ENCODE measurements around the gene KIFC3.
"Not testable (repeated sequence)": the region's sequence is repeated elsewhere in the genome, so short reads cannot be mapped to it uniquely, and the experiment has no call there.

KIFC3 gene

GRCh38 chr16:57801809-57802340 is 416 bp downstream of the KIFC3 start:
- Mint-ChIP-seq H3K36me3 (ENCODE audit: low read depth) (peaks cover 6% of the 10 kb centered on the region), H3K9me3 (no peaks in the 10 kb centered on the region), H3K27ac (no peak overlapping the region), H3K4me3 (no peak overlapping the region), H3K4me1 (ENCODE audit: low read depth) (peaks cover 22% of the 10 kb centered on the region), H3K27me3 (ENCODE audit: low read depth) (peaks cover 64% of the 10 kb centered on the region)

DNA sequence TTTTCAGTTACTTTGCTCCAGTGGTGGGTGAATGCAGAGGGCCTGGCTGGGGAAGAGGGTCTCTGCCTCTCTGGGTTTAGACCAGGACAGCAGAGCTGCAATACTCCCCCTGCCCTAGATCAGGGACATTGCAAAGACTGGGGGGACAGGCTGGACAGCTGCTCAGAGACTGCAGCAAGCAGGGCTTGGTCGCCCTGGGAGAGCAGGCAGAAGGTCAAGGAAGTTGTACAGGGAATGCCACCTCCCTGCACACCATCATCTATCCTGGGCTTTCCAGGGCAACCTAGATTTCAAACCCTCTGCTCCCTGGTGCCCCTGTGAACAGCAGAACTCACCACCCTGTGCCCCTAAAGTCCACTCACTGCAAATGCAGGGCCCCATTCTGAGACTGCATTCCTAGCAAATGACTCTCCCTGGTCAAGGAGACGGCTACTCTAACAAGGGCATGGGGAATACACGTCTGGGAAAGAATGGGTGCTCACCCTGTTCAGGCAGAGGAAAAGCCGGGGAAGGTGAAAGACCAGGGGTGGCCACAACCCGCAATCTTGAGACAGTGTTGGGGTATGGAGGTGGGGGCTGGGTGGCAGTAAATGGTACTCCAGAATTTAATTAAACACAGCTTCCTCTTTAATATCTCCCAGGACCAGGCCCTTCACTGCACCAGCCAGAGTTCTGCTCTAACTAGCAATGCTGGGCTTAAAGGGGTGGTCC is 1.0 kb downstream of the KIFC3 start:
- Mint-ChIP-seq H3K4me1 (ENCODE audit: low read depth) (peaks cover 22% of the 10 kb centered on the region), H3K27ac (no peak overlapping the region), H3K4me3 (no peak overlapping the region), H3K9me3 (no peaks in the 10 kb centered on the region), H3K36me3 (ENCODE audit: low read depth) (peaks cover 6% of the 10 kb centered on the region), H3K27me3 (ENCODE audit: low read depth) (peaks cover 62% of the 10 kb centered on the region)

DNA sequence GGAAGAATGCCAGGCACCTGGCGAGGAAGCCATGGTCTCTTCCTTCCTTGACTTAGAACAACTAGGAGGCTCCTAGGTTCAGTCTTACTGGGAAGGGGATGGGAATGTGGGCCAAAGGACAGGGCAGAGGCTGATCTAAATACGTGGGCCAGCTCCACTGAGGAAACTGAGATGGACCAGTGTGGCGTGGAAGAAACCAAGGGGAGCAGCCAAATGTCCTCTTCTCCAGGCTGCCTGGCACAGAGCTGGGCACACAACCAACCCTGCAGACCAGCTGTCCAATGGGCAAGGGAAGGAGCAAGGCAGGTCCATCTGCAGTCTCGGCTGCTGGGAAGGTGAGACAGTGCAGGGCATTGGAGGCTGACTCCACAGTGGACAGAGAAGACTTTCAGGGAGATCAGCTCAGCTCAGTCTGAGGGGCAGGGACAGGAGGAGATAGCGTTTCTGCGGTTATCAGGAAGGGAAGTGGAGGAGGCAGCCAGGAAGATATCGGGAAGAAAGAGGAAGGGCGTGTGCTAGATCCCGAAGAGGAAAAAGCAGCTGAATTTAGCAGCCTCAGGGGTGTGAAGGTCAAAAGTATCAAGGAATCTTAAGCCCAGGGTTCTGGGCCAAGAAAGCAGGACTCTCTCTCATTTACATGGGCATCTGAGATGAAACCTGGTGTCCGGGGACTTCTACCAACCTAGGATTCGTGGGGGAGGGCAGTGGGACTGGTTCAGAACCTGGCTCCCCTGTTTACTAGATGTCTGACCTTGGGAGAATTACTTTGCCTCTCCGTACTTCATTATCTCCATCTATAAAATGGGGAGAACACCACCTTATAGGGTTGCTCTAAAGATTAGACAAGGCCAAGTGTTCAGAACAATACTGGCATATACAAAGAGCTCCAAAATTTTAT is 1.8 kb downstream of the KIFC3 start:
- H3K9me3 Mint-ChIP-seq, result no peaks in the 10 kb centered on the region
- no peak overlapping the region for H3K4me3 Mint-ChIP-seq
- peaks cover 57% of the 10 kb centered on the region for H3K27me3 Mint-ChIP-seq (ENCODE audit: low read depth)
- no peak overlapping the region for H3K27ac Mint-ChIP-seq
- peaks cover 6% of the 10 kb centered on the region for H3K36me3 Mint-ChIP-seq (ENCODE audit: low read depth)
- peaks cover 22% of the 10 kb centered on the region for H3K4me1 Mint-ChIP-seq (ENCODE audit: low read depth)

GRCh38 chr16:57799600-57800199 is 2.6 kb downstream of the KIFC3 start:
- peaks cover 6% of the 10 kb centered on the region for H3K36me3 Mint-ChIP-seq (ENCODE audit: low read depth)

GRCh38 chr16:57798953-57799599 is 3.2 kb downstream of the KIFC3 start:
- peaks cover 6% of the 10 kb centered on the region for H3K36me3 Mint-ChIP-seq (ENCODE audit: low read depth)
- H3K9me3 Mint-ChIP-seq, result no peaks in the 10 kb centered on the region
- peaks cover 53% of the 10 kb centered on the region for H3K27me3 Mint-ChIP-seq (ENCODE audit: low read depth)
- peaks cover 22% of the 10 kb centered on the region for H3K4me1 Mint-ChIP-seq (ENCODE audit: low read depth)
- H3K27ac Mint-ChIP-seq, result no peak overlapping the region
- H3K4me3 Mint-ChIP-seq, result no peak overlapping the region

More at GRCh38 chr16:57799600-57800199, 2.6 kb downstream of the KIFC3 start:
- Mint-ChIP-seq H3K27ac (no peak overlapping the region), H3K4me1 (ENCODE audit: low read depth) (peaks cover 22% of the 10 kb centered on the region), H3K9me3 (no peaks in the 10 kb centered on the region), H3K4me3 (no peak overlapping the region), H3K27me3 (ENCODE audit: low read depth) (peaks cover 57% of the 10 kb centered on the region)

- Mint-ChIP-seq H3K27ac (no peak overlapping the region), H3K36me3 (ENCODE audit: low read depth) (peaks cover 6% of the 10 kb centered on the region), H3K9me3 (no peaks in the 10 kb centered on the region), H3K27me3 (ENCODE audit: low read depth) (peaks cover 46% of the 10 kb centered on the region), H3K4me1 (ENCODE audit: low read depth) (peaks cover 22% of the 10 kb centered on the region), H3K4me3 (no peak overlapping the region)
Observed at GRCh38 chr16:57798267-57798810, 4.0 kb downstream of the KIFC3 start.

DNA sequence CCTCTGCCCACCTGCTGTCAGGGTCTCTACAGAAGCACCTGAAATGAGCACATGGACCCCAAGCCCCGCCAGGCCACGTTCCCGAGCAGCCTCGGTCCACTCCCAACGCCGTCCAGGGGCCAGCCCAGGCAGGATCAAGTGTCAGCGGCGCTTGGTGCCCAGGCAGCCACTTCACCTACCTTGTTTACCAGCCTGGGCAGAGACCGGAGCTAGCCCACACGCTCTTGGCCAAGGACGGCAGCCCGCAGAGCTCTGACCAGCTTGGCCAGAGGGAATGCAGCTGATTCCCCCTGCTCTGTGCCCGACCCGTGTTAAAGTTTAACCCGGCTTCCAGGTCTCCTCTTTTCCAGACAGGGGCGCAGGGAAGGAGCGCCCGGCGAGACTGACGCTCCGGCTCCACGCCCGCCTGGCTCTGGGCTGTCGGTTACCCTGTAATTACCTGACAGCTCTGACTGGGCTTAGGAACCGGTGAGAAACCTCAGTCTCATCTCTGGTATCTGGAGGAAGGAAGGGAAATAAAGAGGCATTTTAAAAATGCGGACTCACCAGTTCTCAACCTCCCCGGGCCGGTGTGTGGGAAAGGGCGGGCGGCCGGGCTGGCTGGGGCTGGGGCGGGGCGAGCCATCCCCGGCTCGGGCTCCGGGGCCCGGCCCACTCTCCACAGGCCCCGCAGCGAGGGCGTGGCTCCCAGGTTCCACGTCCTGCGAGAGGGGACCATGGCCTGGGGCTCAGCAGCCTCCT is 4.6 kb downstream of the KIFC3 start:
- Mint-ChIP-seq H3K4me3 (no peak overlapping the region), H3K27me3 (ENCODE audit: low read depth) (peaks cover 39% of the 10 kb centered on the region), H3K27ac (no peak overlapping the region), H3K36me3 (ENCODE audit: low read depth) (peaks cover 2% of the 10 kb centered on the region), H3K9me3 (no peaks in the 10 kb centered on the region), H3K4me1 (ENCODE audit: low read depth) (peaks cover 19% of the 10 kb centered on the region)

DNA sequence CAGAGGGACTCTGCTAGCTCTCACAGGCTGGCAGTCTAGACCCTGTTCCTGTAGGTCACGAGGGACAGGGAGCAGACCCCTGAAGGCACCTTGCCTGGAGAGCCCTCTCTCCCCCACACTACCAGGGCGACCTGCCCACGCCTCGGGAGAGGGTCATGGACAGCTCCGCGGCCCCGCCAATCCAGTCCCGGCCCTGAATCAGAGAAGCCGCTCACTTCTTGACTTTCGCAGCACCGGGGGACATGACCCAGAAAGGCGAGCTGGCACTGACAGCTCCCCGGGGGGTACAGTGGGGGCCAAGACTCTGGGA is 5.1 kb downstream of the KIFC3 start:
- Mint-ChIP-seq H3K27ac (no peak overlapping the region), H3K36me3 (ENCODE audit: low read depth) (no peaks in the 10 kb centered on the region), H3K27me3 (ENCODE audit: low read depth) (peaks cover 38% of the 10 kb centered on the region), H3K4me3 (no peak overlapping the region), H3K4me1 (ENCODE audit: low read depth) (peaks cover 16% of the 10 kb centered on the region), H3K9me3 (no peaks in the 10 kb centered on the region)

DNA sequence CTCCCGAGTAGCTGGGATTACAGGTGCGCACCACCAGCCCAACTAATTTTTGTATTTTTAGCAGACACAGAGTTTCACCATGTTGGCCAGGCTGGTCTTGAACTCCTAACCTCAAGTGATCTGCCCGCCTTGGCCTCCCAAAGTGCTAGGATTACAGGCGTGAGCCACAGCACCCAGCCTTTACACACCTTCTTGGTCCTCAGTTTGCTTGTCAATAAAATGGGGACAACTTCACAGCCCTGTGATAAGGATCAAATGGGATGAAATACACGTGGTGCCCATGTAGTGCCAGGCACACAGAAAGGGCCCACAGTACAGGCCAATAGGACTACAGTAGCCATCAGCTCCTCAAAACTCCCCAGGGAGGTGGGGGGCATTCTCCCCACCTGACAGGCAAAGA is 6.3 kb downstream of the KIFC3 start:
- Mint-ChIP-seq H3K27me3 (ENCODE audit: low read depth) (peaks cover 31% of the 10 kb centered on the region), H3K4me1 (ENCODE audit: low read depth) (peaks cover 16% of the 10 kb centered on the region)
- H3K36me3 Mint-ChIP-seq (ENCODE audit: low read depth); H3K27ac Mint-ChIP-seq; H3K9me3 Mint-ChIP-seq; H3K4me3 Mint-ChIP-seq: not testable (repeated sequence)

GRCh38 chr16:57795431-57795878 is 6.8 kb downstream of the KIFC3 start:
- H3K27me3 Mint-ChIP-seq (ENCODE audit: low read depth), result peaks cover 26% of the 10 kb centered on the region
- no peaks in the 10 kb centered on the region for H3K36me3 Mint-ChIP-seq (ENCODE audit: low read depth)
- no peaks in the 10 kb centered on the region for H3K9me3 Mint-ChIP-seq
- H3K4me1 Mint-ChIP-seq (ENCODE audit: low read depth), result peaks cover 15% of the 10 kb centered on the region
- H3K4me3 Mint-ChIP-seq, result no peak overlapping the region
- H3K27ac Mint-ChIP-seq, result no peak overlapping the region

DNA sequence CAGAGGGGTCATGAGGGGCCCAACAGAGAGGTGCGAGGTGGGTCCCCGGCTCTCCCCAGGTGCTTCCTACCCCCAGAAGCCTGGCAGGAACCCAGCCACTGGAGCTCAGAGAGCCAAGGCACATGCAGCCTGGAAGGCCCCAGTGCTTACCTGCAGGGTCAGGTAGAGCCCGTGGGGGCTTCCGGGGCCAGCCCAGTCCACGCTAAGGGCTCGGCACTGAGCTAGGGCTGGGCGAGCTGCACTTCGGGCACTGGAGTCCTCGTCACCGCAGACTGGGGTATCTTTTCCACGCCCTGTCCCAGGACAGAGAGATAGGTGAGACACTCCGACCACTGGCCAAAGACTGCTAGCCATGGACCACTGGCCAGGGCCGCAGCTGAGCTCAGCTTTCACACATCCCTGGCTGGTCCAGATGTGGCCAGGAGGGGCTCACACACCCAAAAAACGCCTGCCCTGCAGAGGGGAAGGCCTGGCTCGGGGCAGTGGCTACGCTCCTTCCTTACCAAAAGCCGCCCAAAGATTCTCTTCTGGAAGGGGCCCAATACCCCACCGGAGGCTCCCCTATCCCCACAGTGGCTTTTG is 7.4 kb downstream of the KIFC3 start:
- H3K36me3 Mint-ChIP-seq (ENCODE audit: low read depth), result no peaks in the 10 kb centered on the region
- H3K9me3 Mint-ChIP-seq, result no peaks in the 10 kb centered on the region
- no peak overlapping the region for H3K4me3 Mint-ChIP-seq
- no peak overlapping the region for H3K27ac Mint-ChIP-seq
- peaks cover 21% of the 10 kb centered on the region for H3K27me3 Mint-ChIP-seq (ENCODE audit: low read depth)
- peaks cover 12% of the 10 kb centered on the region for H3K4me1 Mint-ChIP-seq (ENCODE audit: low read depth)

- no peaks in the 10 kb centered on the region for H3K36me3 Mint-ChIP-seq (ENCODE audit: low read depth)
- H3K27me3 Mint-ChIP-seq (ENCODE audit: low read depth), result peaks cover 7% of the 10 kb centered on the region
- H3K4me3 Mint-ChIP-seq, result no peak overlapping the region
- no peak overlapping the region for H3K27ac Mint-ChIP-seq
- no peaks in the 10 kb centered on the region for H3K4me1 Mint-ChIP-seq (ENCODE audit: low read depth)
- no peaks in the 10 kb centered on the region for H3K9me3 Mint-ChIP-seq
Observed at GRCh38 chr16:57791893-57792461, 10.3 kb downstream of the KIFC3 start.
